Glomerular visceral epithelial cell (primary cell): ENCODE results near the gene ZNF511.

ENCODE experiments used
- DNase-seq: peaks from one replicate; pipeline ENCODE4 v3.0.0-alpha.2; 2016; ENCODE audit errors: extremely low spot score

Gene ZNF511

DNA sequence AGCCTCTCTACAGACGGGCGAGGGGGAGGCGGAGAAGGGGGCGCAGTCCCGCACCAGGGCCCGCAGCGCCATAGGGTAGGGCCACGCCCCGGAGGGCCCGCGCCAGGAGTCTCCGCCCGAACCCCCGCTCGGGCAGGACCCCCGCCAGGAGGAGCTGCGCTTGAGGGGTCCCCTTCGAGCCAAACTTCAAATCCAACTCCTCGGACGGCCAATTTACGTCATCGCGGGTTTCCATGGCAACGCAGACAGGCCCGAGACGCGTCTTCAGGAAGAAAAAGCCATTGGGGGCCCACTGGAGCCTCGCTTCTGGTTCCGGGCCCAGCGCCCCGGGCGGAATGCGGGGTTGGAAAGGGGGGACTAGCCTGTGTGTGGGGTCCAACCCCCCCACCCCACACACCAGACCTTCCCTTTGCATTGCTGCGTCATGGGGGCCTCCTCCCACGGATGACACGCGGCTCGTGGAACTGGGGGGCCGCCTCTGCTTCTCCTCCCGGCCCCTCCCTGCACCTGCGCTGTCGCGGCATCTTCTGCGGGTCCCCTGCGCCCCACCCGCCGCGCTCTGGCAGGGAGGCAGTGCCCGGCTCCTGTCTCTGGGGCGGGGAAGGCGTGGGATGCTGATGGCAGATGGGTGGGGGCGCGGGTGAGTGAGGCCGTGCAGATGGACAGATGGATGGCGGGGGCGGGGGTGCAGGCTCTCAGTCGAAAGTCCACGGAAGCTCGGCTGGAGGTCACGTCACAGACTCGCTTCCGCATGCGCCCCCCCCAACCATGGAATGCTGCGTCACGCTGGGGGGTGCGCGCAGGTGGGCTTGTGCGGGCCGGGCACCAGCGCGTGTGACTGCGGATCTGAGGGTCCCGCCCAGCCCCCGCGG lies 26.8 kb downstream of the ZNF511 start:
- DNase-seq: peak; percentile 40

DNA sequence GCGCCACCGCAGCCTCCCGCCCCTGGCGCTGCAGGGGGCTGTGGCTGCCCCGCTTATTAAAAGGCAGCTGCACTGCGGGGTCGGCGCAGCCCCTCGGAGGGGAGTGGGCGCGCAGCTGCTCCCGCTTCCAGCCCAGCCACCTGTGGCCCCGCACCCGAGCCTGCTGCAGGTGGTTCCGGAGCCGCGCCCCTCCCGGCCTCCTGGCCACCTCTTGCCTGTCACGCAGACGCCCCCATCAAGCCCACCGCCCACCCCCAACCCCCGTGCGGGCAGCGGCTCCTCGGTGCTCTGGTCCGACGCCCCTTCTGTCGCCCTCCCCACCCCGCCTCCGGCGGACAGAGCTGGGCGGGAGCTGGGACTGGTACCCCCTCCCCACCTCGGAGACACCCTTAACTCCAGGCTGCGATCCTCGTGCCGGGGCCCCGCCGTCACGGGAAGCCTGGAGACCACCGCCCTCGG lies 27.4 kb downstream of the ZNF511 start:
- no peak for DNase-seq

GRCh38 chr10:133336577-133337369 lies 28.1 kb downstream of the ZNF511 start, which contains the start of gene CALY:
Gene CALY, minus strand, starts transcription at chr10:133336896. Its CDS starts 7,907 bp downstream, at chr10:133328989.
- DNase-seq: no peak

- DNase-seq: no peak
Measured at GRCh38 chr10:133337370-133337725, 28.6 kb downstream of the ZNF511 start.

- no peak for DNase-seq
Measured at GRCh38 chr10:133338080-133339071, 29.7 kb downstream of the ZNF511 start.

DNA sequence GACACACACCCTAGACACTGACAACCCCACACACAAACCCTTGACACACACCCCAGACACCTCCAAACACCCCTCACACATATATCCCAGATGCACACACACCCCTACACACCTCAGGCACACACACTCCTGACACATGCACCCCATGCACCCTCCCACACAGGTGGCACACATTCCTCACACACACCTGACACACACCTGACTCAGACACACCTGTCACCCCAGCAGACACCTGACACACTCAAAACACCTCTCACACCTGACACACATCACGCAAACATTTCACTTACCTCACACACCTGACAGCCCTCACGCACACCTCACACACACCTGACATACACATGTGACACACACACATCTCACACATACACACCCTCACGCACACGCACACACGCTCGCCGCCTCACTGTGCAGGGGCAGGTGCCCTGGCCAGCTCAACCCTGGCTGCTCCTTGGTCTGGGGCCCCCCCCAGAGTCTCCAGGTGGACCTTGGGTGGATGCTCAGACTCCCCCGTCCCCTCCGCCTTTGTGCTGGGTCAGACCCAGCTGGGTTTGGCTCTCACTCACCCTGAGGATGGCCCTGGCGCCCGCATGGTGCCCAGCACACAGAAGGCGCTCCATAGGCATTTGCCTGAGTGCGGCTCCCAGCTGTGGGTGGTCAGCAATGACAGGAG lies 31.1 kb downstream of the ZNF511 start:
- DNase-seq: no peak

- no peak for DNase-seq
Measured at GRCh38 chr10:133341983-133342382, 33.3 kb downstream of the ZNF511 start.

GRCh38 chr10:133342942-133343341 lies 34.2 kb downstream of the ZNF511 start:
- no peak for DNase-seq

DNA sequence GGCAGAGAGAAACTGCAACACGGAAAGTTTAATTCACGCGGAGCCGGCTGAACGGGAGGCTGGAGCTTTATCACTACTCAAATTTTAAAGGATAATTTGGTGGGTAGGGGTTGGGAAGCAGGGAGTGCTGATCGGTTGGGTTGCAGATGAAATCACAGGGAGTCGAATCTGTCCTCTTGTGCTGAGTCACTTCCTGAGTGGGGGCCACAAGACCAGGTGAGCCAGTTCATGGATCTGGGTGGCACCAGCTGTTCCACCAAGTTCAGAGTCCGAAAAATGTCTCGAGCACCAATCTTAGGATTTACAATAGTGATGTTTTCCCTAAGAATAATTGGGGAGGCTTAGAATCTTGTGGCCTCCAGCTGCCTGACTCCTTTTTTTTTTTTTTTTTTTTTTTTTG lies 34.8 kb downstream of the ZNF511 start:
- DNase-seq: no peak

DNA sequence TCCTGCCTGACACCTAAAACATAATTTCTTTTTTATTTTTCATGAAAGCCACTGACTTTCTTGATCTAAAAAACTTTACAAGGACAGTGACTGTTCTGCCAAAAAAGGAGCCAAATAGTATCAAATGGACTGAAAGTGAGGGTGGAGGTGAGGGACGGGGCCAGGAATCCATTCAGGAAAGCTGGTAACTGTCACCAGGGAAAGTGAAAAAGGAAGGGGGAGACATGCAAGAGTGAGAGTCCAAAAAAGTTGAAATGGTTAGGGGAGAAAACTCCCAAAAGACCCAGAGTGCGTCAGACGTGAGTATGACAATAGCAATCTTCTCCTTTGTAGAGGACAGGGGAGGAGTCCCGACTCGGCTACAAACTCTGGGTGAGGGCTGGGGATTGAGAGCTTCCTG lies 35.5 kb downstream of the ZNF511 start:
- no peak for DNase-seq

- no peak for DNase-seq
Measured at GRCh38 chr10:133346413-133346812, 37.7 kb downstream of the ZNF511 start.

- DNase-seq: no peak
Measured at GRCh38 chr10:133347710-133348517, 39.2 kb downstream of the ZNF511 start.

- DNase-seq: no peak
Measured at GRCh38 chr10:133349160-133349568, 40.5 kb downstream of the ZNF511 start.

DNA sequence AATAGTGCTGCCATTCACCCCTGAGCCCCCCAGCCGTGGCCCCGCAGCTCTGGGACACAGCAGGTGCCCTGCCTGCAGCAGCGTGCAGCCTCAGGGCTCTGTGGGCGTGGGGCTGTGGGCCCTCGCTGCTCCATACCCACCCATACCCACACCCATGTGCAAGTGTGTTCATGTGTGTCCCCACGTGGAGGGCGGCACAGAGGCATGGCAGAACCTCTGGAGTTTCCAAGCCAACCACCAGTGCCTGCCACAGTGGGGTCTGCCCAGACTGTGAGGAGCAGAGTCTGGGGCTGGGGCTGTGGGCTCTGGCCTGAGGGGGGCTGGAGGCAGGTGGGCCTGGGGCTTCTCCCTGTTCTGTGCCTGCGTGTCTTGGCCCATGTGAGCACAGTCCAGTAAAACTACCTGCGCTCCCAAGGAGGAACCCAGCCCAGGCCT lies 40.9 kb downstream of the ZNF511 start:
- DNase-seq: no peak

DNA sequence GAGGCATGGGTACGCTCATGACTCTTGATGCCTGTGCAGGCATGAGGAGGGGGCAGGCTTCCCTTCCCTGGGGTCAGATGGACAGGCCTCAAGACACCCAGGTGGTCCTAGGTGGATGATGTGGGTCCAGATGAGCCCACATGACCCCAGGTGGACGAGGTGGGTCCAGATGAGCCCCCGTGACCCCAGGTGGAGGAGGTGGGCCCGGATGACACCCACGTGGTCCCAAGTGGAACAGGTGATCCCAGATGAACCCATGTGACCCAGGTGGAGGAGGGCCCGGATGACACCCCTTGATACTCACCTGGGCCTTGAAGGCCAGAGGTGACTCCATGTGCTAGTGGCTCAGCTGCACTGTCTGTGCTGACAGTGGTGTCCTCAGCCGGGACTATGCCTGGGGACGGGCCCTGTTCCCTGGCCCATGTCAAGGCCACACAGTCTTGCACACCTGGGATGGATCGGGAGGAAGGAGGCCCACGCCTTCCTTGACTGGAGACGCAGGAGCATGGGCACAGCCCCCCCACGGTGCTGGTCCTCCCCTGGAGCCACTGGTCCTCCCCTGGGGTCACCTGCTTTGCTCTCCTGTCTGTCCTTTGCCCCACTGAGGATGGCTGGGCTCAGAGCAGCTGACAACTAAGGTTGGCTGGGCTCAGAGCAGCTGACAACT lies 41.7 kb downstream of the ZNF511 start:
- DNase-seq: no peak

GRCh38 chr10:133350950-133351329 lies 42.2 kb downstream of the ZNF511 start:
- no peak for DNase-seq

GRCh38 chr10:133351408-133352318 lies 42.9 kb downstream of the ZNF511 start:
- DNase-seq: no peak

DNA sequence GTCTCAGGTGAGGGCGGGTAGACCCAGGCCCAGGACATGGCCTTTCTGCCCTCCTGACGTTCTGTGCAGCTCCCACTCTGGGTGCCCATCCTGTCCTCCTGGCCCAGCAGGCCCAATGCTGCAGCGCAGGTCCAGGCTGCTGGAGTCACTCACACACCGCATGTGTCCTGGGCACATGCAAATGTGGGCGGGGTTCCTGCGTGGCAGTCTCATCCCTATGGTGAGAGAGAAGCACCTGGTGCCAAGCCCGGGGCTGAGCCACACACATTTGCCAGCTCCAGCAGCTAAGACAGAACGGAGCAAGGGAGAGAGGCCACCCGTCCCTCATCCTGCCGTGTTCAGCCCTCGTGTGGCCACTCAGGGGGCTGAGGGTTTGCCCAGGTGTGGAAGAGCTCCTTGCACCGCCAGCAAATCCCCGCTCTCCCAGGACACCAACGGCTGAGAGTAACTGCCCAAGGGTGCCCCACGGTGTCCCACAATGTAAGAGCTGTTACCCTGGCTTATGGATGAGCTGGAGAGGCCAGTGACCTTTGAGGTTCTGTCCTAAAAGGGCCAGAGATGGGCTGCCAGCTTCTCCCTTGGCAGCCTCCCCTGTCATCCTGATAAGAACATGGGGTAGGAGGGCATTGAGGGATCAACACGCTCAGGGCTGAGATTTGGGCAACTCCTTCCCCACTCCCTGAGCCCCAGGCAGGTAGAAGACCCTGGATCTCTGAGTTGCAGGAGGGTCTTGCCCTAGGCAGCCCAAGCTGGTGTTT lies 44.7 kb downstream of the ZNF511 start:
- DNase-seq: no peak
